BLaER1 (cell line): ENCODE measurements around the gene CCDC157.
"Not testable (repeated sequence)": the region's sequence is repeated elsewhere in the genome, so short reads cannot be mapped to it uniquely, and the experiment has no call there.

Source experiments
- H3K27ac ChIP-seq: shearing (Covaris generic); formaldehyde crosslinking; 2 replicates; pipeline ENCODE4 v1.8.1; 2022
- H3K27me3 ChIP-seq: shearing (Covaris generic); formaldehyde crosslinking; 2 replicates; pipeline ENCODE4 v1.8.1; 2022
- H3K36me3 ChIP-seq: shearing (Covaris generic); formaldehyde crosslinking; 2 replicates; pipeline ENCODE4 v1.8.1; 2022
- H3K4me1 ChIP-seq: shearing (Covaris generic); formaldehyde crosslinking; 2 replicates; pipeline ENCODE4 v1.8.1; 2022
- H3K4me2 ChIP-seq: shearing (Covaris generic); formaldehyde crosslinking; 2 replicates; pipeline ENCODE4 v1.8.1; 2022
- H3K4me3 ChIP-seq: shearing (Covaris generic); formaldehyde crosslinking; 2 replicates; pipeline ENCODE4 v1.8.1; 2022
- H3K9ac ChIP-seq: shearing (Covaris generic); formaldehyde crosslinking; 2 replicates; pipeline ENCODE4 v1.8.1; 2022
- H3K9me3 ChIP-seq: shearing (Covaris generic); formaldehyde crosslinking; 2 replicates; pipeline ENCODE4 v1.8.1; 2022
- H4K20me1 ChIP-seq: shearing (Covaris generic); formaldehyde crosslinking; 2 replicates; pipeline ENCODE4 v1.8.1; 2022
- Cebpa-rat ChIP-seq: shearing (Covaris generic); IDR thresholded peaks from 2 replicates; pipeline ENCODE4 v1.8.1; 2022

Gene CCDC157

DNA sequence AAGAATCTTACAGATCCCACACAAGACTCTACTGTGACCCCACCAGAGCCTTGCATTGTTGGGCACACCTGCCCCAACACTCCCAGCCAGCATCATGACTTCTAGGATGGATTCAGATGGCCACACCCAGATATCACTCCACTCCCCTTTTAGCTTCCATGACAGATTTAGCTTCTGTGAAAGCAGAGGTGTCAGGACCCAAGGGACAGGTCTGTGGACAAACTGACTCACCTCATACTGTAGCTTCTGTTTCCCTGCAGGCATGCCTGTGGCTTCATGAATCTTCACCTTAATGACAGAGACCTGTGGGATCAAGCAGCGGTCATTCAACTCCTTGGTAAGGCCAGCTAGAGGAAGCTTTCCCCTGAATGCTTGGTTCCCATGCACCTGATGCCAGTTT, 21.6 kb upstream of the CCDC157 start:
- no peaks in the 10 kb centered on the region for H3K4me1 ChIP-seq
- peaks cover 98% of the 10 kb centered on the region for H3K36me3 ChIP-seq
- no peak overlapping the region for H3K9ac ChIP-seq
- peaks cover 13% of the 10 kb centered on the region; the same call in 1 of the 2 replicates for H4K20me1 ChIP-seq
- no peaks in the 10 kb centered on the region for H3K27me3 ChIP-seq
- H3K27ac ChIP-seq = no peak overlapping the region
- no peaks in the 10 kb centered on the region for H3K9me3 ChIP-seq
- no peak for TF ChIP-seq Cebpa-rat
- no peak overlapping the region for H3K4me3 ChIP-seq
- no peak overlapping the region for H3K4me2 ChIP-seq

GRCh38 chr22:30336752-30337460, 19.9 kb upstream of the CCDC157 start:
- Histone ChIP-seq H3K4me1 (no peaks in the 10 kb centered on the region), H3K27me3 (no peaks in the 10 kb centered on the region), H3K4me3 (no peak overlapping the region), H3K9me3 (no peaks in the 10 kb centered on the region), H3K4me2 (no peak overlapping the region), H4K20me1 (peaks cover 13% of the 10 kb centered on the region; the same call in 1 of the 2 replicates), H3K36me3 (peaks cover 99% of the 10 kb centered on the region), H3K27ac (no peak overlapping the region), H3K9ac (no peak overlapping the region)
- TF ChIP-seq Cebpa-rat = no peak

GRCh38 chr22:30337461-30337778, 19.4 kb upstream of the CCDC157 start:
- Histone ChIP-seq H4K20me1 (peaks cover 13% of the 10 kb centered on the region; the same call in 1 of the 2 replicates), H3K9ac (no peak overlapping the region), H3K4me2 (no peak overlapping the region), H3K4me3 (no peak overlapping the region), H3K36me3 (peaks cover 100% of the 10 kb centered on the region), H3K27me3 (no peaks in the 10 kb centered on the region), H3K9me3 (no peaks in the 10 kb centered on the region), H3K4me1 (no peaks in the 10 kb centered on the region), H3K27ac (no peak overlapping the region)
- TF ChIP-seq Cebpa-rat = no peak

GRCh38 chr22:30338341-30338740, 18.5 kb upstream of the CCDC157 start:
- H3K9me3 ChIP-seq, H3K27me3 ChIP-seq, H3K4me1 ChIP-seq, H3K4me3 ChIP-seq, H3K27ac ChIP-seq, H3K9ac ChIP-seq, H3K4me2 ChIP-seq: not testable (repeated sequence)
- Histone ChIP-seq H3K36me3 (peaks cover 100% of the 10 kb centered on the region), H4K20me1 (peaks cover 20% of the 10 kb centered on the region)

GRCh38 chr22:30338802-30339201, 18.0 kb upstream of the CCDC157 start:
- TF ChIP-seq Cebpa-rat = no peak
- H3K36me3 ChIP-seq = peaks cover 100% of the 10 kb centered on the region

GRCh38 chr22:30340911-30341685, 15.7 kb upstream of the CCDC157 start:
- Histone ChIP-seq H3K4me2 (no peak overlapping the region), H3K9ac (no peak overlapping the region), H3K4me3 (no peak overlapping the region), H3K27ac (no peak overlapping the region), H3K36me3 (peaks cover 100% of the 10 kb centered on the region), H3K4me1 (no peaks in the 10 kb centered on the region), H3K27me3 (no peaks in the 10 kb centered on the region), H3K9me3 (no peaks in the 10 kb centered on the region), H4K20me1 (peaks cover 35% of the 10 kb centered on the region)
- no peak for TF ChIP-seq Cebpa-rat

More at GRCh38 chr22:30338802-30339201, 18.0 kb upstream of the CCDC157 start:
- Histone ChIP-seq H3K9me3 (no peaks in the 10 kb centered on the region), H3K27ac (no peak overlapping the region), H3K4me1 (no peaks in the 10 kb centered on the region), H3K4me2 (no peak overlapping the region), H3K27me3 (no peaks in the 10 kb centered on the region), H3K4me3 (no peak overlapping the region), H4K20me1 (peaks cover 23% of the 10 kb centered on the region), H3K9ac (no peak overlapping the region)

DNA sequence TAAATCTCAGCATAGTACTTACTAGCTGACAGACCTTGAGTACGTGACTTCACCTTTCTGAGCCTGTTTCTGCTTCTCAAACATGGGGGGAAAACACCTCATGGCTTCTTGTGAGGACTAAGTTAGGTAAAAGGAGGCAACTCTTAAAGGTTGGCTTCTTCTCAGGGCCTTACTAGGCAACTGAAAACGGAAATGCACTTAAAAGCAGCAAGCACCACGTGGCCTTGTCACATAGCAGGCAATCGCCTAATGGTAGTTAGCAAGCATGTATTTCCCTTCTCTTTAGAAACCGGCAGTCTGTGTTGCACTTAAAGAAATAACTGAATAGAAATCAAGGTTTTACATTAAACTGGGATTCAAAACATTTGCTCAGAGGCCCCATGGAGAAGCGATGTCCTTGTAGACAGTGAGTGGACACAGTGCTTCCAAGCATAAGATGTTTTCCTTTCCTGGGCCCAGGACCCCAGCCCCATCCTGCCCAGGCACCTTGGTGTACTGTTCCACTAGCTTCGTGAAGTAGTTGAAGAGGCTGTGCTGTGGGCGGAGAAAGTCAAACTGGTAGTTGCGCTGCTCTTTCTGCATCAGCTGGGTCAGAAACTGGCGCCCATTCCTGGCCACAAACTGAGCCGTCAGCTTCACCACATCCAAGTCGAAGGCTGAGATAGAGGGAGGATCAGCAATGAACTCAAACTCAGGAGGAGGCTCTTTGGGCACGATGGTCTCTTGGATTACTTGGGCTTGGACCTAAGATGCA, 12.2 kb upstream of the CCDC157 start:
- Histone ChIP-seq H3K36me3 (peaks cover 100% of the 10 kb centered on the region), H4K20me1 (peaks cover 64% of the 10 kb centered on the region), H3K27me3 (no peaks in the 10 kb centered on the region), H3K9ac (no peak overlapping the region), H3K9me3 (no peaks in the 10 kb centered on the region), H3K4me2 (no peak overlapping the region), H3K27ac (no peak overlapping the region), H3K4me3 (no peak overlapping the region), H3K4me1 (no peaks in the 10 kb centered on the region)
- TF ChIP-seq Cebpa-rat = no peak

GRCh38 chr22:30347255-30347892, 9.4 kb upstream of the CCDC157 start:
- H4K20me1 ChIP-seq = peaks cover 91% of the 10 kb centered on the region
- no peak overlapping the region for H3K4me2 ChIP-seq
- H3K27me3 ChIP-seq = no peaks in the 10 kb centered on the region
- TF ChIP-seq Cebpa-rat = no peak
- H3K36me3 ChIP-seq = peaks cover 100% of the 10 kb centered on the region
- H3K9ac ChIP-seq = no peak overlapping the region
- no peak overlapping the region for H3K4me3 ChIP-seq
- H3K9me3 ChIP-seq = no peaks in the 10 kb centered on the region
- H3K27ac ChIP-seq = no peak overlapping the region
- H3K4me1 ChIP-seq = 0 out of 2 replicates have a peak, but pooled peaks cover 4% of the 10 kb centered on the region

- peaks cover 98% of the 10 kb centered on the region for H3K36me3 ChIP-seq
- no peak for TF ChIP-seq Cebpa-rat
- H3K4me2 ChIP-seq = no peak overlapping the region
- no peaks in the 10 kb centered on the region for H3K9me3 ChIP-seq
- peaks cover 94% of the 10 kb centered on the region for H4K20me1 ChIP-seq
- H3K9ac ChIP-seq = no peak overlapping the region
- 0 out of 2 replicates have a peak, but pooled peaks cover 4% of the 10 kb centered on the region for H3K4me1 ChIP-seq
- H3K27me3 ChIP-seq = no peaks in the 10 kb centered on the region
- H3K27ac ChIP-seq = no peak overlapping the region
- no peak overlapping the region for H3K4me3 ChIP-seq
Measured at GRCh38 chr22:30348404-30348803, 8.4 kb upstream of the CCDC157 start.
